ENCODE measurements around the gene ACKR3.

The ACKR3 gene

DNA sequence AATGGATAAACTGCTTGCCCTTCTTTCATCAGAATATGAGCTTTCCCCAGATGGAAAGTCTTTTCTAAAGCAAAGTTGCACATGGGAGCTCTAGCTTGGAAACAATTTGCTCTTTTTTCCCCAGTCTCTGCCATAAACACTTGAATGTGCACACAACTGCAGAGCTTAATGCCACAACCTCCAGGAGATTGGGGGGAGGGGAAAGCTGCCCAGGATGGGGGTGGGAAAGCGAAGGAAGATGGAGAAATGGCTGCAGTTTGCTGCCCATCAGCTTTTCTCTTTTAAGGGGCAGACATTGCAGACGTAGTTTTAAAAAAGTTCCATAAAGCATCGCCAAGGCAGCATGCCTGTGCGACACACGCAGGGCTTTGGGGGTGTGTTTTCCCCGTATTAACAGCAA, 1.5 kb downstream of the ACKR3 start:
- H3K9ac ChIP-seq (ENCODE audit: low read depth, low read length), result no peak overlapping the region
- no peaks in the 10 kb centered on the region for H3K36me3 ChIP-seq (ENCODE audit: insufficient read depth, low read length)
- no peaks in the 10 kb centered on the region for H3K9me3 ChIP-seq (ENCODE audit: insufficient read depth, low read depth, low read length)
- H3K27ac ChIP-seq (ENCODE audit: low read depth, low read length), result no peak overlapping the region
- 41% methylated on average over 6 of the region's 6 CpGs for WGBS
- peaks cover 34% of the 10 kb centered on the region for H3K27me3 ChIP-seq (ENCODE audit: insufficient read depth, low read length)
- H3K4me3 ChIP-seq (ENCODE audit: low read length), result peak overlapping the region; percentile 52; the same call in 1 of the 2 replicates
- H3K4me1 ChIP-seq (ENCODE audit: insufficient read depth, low read length), result peaks cover 46% of the 10 kb centered on the region

DNA sequence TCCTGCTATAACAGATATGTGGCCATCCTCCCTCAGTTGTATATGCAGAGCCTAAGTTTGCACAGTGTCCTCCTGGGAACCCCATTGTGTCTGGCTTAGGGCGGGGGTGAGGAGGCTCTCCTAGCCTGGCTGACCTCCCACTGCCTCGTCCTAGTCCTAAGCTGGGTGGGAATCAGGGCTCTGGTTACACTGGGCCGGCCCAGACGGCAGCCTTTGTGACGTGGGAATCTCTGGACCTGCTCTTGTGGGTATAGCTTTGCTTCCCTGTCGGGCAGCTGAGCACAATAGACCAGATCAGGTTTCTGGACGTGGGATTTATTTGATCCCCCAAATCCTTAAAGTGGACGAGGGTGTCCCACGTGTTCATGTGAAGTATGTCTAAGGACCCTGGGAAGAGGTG, 2.9 kb downstream of the ACKR3 start:
- Histone ChIP-seq H3K4me1 (ENCODE audit: insufficient read depth, low read length) (peaks cover 55% of the 10 kb centered on the region), H3K9me3 (ENCODE audit: insufficient read depth, low read depth, low read length) (no peaks in the 10 kb centered on the region), H3K4me3 (ENCODE audit: low read length) (no peak overlapping the region), H3K9ac (ENCODE audit: low read depth, low read length) (no peak overlapping the region), H3K27ac (ENCODE audit: low read depth, low read length) (no peak overlapping the region), H3K36me3 (ENCODE audit: insufficient read depth, low read length) (no peaks in the 10 kb centered on the region), H3K27me3 (ENCODE audit: insufficient read depth, low read length) (peaks cover 21% of the 10 kb centered on the region)
- 59% methylated on average over 9 of the region's 9 CpGs for WGBS

GRCh38 chr2:236573066-236573929, 3.7 kb downstream of the ACKR3 start:
- H3K4me3 ChIP-seq (ENCODE audit: low read length), result no peak overlapping the region
- H3K27ac ChIP-seq (ENCODE audit: low read depth, low read length), result no peak overlapping the region
- peaks cover 55% of the 10 kb centered on the region for H3K4me1 ChIP-seq (ENCODE audit: insufficient read depth, low read length)
- 88% methylated on average over 12 of the region's 12 CpGs for WGBS
- no peak overlapping the region for H3K9ac ChIP-seq (ENCODE audit: low read depth, low read length)
- H3K36me3 ChIP-seq (ENCODE audit: insufficient read depth, low read length), result no peaks in the 10 kb centered on the region
- peaks cover 12% of the 10 kb centered on the region for H3K27me3 ChIP-seq (ENCODE audit: insufficient read depth, low read length)
- no peaks in the 10 kb centered on the region for H3K9me3 ChIP-seq (ENCODE audit: insufficient read depth, low read depth, low read length)

DNA sequence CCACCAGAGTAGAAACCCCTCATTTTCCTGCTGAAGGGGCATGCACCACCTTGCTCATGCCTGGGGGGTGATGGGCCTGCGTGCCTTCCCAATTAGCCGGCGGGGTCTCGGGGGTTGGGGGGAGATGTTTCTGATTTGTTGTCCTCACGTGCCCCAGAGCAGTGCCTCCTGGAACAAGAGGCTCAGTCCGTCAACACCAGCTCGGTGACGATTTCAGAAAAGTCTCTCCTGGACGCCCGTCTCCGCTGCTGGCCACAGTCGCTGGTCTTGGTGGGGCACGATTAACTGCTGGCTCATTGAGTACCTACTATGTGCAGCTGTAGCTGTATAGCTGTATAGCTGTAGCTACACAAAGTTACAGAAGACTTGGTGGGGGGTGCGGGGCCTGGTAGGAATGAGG, 4.4 kb downstream of the ACKR3 start:
- 95% methylated on average over 14 of the region's 14 CpGs for WGBS
- peaks cover 52% of the 10 kb centered on the region for H3K4me1 ChIP-seq (ENCODE audit: insufficient read depth, low read length)

DNA sequence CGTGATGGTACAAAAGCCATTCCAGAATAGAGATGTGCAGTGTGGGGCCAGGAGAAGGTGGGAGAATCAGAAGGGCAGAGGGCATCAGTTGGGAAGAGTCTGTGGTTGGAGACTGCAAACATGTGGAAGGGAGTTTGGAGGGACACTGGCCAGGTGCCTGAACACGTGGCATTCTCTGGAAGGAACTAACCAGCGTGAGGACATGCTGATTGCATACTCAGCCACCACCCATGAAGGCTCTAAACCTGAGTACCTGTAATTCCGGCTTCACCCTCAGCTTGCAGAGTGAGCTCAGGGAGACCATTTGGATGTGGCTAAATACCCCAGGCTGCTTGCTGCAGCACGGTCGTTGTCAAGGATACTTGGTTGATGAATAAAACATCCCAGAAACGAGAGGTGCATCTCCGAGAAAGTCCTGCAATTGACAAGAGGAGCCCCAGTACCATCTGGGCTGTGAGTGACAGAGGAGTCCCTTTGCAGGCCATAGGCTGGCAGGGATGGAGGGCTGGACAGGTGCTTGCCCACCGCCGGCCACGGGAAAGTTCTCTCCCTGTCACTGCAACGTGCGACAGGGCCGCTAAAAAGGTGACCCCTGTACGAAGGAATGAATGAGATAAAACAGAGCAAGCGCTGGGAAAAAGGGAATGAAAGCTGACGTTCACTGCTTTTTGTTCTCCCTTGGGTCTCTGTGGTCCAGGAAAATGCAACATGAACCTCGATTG, 5.0 kb downstream of the ACKR3 start:
- H3K9me3 ChIP-seq (ENCODE audit: insufficient read depth, low read depth, low read length), result no peaks in the 10 kb centered on the region
- 91% methylated on average over 18 of the region's 18 CpGs for WGBS
- no peak overlapping the region for H3K4me3 ChIP-seq (ENCODE audit: low read length)
- H3K36me3 ChIP-seq (ENCODE audit: insufficient read depth, low read length), result no peaks in the 10 kb centered on the region
- no peak overlapping the region for H3K27ac ChIP-seq (ENCODE audit: low read depth, low read length)
- H3K4me1 ChIP-seq (ENCODE audit: insufficient read depth, low read length), result peaks cover 47% of the 10 kb centered on the region
- H3K27me3 ChIP-seq (ENCODE audit: insufficient read depth, low read length), result no peaks in the 10 kb centered on the region
- no peak overlapping the region for H3K9ac ChIP-seq (ENCODE audit: low read depth, low read length)

More for the DNA sequence above, 4.4 kb downstream of the ACKR3 start:
- H3K27me3 ChIP-seq (ENCODE audit: insufficient read depth, low read length), result peaks cover 5% of the 10 kb centered on the region
- H3K9me3 ChIP-seq (ENCODE audit: insufficient read depth, low read depth, low read length), result no peaks in the 10 kb centered on the region
- H3K4me3 ChIP-seq (ENCODE audit: low read length), result no peak overlapping the region
- no peaks in the 10 kb centered on the region for H3K36me3 ChIP-seq (ENCODE audit: insufficient read depth, low read length)
- H3K27ac ChIP-seq (ENCODE audit: low read depth, low read length), result no peak overlapping the region
- no peak overlapping the region for H3K9ac ChIP-seq (ENCODE audit: low read depth, low read length)

DNA sequence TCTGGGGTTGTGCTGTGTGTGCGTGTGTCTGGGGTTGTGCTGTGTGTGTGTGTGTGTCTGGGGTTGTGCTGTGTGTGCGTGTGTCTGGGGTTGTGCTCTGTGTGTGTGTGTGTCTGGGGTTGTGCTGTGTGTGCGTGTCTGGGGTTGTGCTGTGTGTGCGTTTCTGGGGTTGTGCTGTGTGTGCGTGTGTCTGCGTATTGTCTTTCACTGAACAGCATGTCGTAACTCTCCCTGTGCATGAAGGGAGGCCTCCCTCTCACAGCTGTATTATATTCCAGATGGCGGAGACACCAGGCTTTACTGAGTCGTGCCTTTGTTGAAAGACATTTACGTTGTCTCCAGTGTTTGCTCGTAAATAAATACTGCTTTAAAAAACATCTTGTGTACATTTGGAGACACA, 5.9 kb downstream of the ACKR3 start:
- Histone ChIP-seq H3K36me3 (ENCODE audit: insufficient read depth, low read length) (0 out of 2 replicates have a peak, but pooled peaks cover 2% of the 10 kb centered on the region), H3K27me3 (ENCODE audit: insufficient read depth, low read length) (no peaks in the 10 kb centered on the region), H3K9me3 (ENCODE audit: insufficient read depth, low read depth, low read length) (no peaks in the 10 kb centered on the region), H3K4me3 (ENCODE audit: low read length) (no peak overlapping the region), H3K9ac (ENCODE audit: low read depth, low read length) (no peak overlapping the region), H3K27ac (ENCODE audit: low read depth, low read length) (no peak overlapping the region), H3K4me1 (ENCODE audit: insufficient read depth, low read length) (peaks cover 39% of the 10 kb centered on the region)
- 94% methylated on average over 10 of the region's 11 CpGs for WGBS

GRCh38 chr2:236576087-236576486, 6.5 kb downstream of the ACKR3 start:
- H3K27ac ChIP-seq (ENCODE audit: low read depth, low read length), result no peak overlapping the region
- 0 out of 2 replicates have a peak, but pooled peaks cover 3% of the 10 kb centered on the region for H3K36me3 ChIP-seq (ENCODE audit: insufficient read depth, low read length)
- no peak overlapping the region for H3K9ac ChIP-seq (ENCODE audit: low read depth, low read length)
- no peak overlapping the region for H3K4me3 ChIP-seq (ENCODE audit: low read length)
- H3K4me1 ChIP-seq (ENCODE audit: insufficient read depth, low read length), result peaks cover 33% of the 10 kb centered on the region
- WGBS, result 69% methylated on average over 8 of the region's 8 CpGs
- H3K27me3 ChIP-seq (ENCODE audit: insufficient read depth, low read length), result no peaks in the 10 kb centered on the region
- H3K9me3 ChIP-seq (ENCODE audit: insufficient read depth, low read depth, low read length), result no peaks in the 10 kb centered on the region

GRCh38 chr2:236576953-236577352, 7.3 kb downstream of the ACKR3 start:
- WGBS, result 92% methylated on average over 11 of the region's 11 CpGs
- Histone ChIP-seq H3K4me1 (ENCODE audit: insufficient read depth, low read length) (peaks cover 25% of the 10 kb centered on the region), H3K27me3 (ENCODE audit: insufficient read depth, low read length) (no peaks in the 10 kb centered on the region), H3K9ac (ENCODE audit: low read depth, low read length) (no peak overlapping the region), H3K9me3 (ENCODE audit: insufficient read depth, low read depth, low read length) (no peaks in the 10 kb centered on the region), H3K27ac (ENCODE audit: low read depth, low read length) (no peak overlapping the region), H3K4me3 (ENCODE audit: low read length) (no peak overlapping the region), H3K36me3 (ENCODE audit: insufficient read depth, low read length) (peaks cover 7% of the 10 kb centered on the region; the same call in 1 of the 2 replicates)

DNA sequence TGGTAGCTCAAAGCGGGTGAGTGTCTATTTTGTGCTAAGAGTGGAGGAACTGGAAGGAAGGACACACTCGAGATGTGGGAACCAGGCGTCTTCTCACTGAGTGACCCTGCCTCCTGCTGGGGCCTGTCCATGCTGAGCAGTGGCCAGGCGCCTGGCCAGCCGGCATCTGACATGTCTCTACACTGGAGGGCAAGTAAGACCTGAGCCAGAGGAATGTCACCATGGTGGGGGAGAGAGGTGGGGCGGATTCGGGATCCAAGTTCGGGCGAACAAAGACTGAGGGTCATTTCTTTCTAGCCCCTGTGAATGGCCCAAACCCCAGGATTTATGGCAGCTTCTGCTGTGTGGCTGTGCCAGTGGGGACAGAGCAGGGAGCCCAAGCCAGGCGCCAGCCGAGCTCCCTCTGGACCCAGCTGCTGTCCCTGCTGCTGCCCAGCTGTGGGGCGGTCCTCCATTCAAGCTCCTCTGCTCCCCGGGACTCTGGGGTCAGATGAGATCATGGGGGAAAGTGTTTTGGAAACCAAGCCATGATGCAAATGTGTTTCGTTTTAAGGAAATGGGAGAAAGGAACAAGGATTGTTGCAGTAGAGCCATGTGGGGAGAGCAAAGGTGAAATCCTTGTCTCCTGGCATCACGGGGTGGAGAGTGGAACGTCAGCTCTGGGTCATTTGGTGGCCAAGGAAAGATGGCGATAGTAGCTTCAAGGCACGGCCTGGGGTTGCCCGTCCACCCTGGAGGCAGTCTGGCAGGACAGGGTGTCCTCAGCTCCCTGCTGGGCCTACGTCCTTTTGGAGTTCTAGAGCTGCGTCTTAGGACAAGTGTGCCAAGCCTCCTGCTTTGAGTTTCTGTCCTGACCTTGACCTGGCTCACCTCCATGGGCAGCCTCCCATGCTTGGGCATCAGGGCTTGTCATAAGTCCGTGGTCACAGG, 8.1 kb downstream of the ACKR3 start:
- H3K27me3 ChIP-seq (ENCODE audit: insufficient read depth, low read length), result no peaks in the 10 kb centered on the region
- no peaks in the 10 kb centered on the region for H3K9me3 ChIP-seq (ENCODE audit: insufficient read depth, low read depth, low read length)
- no peak overlapping the region for H3K4me3 ChIP-seq (ENCODE audit: low read length)
- no peak overlapping the region; the same call in 1 of the 2 replicates for H3K27ac ChIP-seq (ENCODE audit: low read depth, low read length)
- WGBS, result 92% methylated on average over 22 of the region's 22 CpGs
- H3K4me1 ChIP-seq (ENCODE audit: insufficient read depth, low read length), result peaks cover 17% of the 10 kb centered on the region; the same call in 1 of the 2 replicates
- H3K36me3 ChIP-seq (ENCODE audit: insufficient read depth, low read length), result peaks cover 7% of the 10 kb centered on the region; the same call in 1 of the 2 replicates
- no peak overlapping the region for H3K9ac ChIP-seq (ENCODE audit: low read depth, low read length)

GRCh38 chr2:236578411-236578846, 8.8 kb downstream of the ACKR3 start:
- peaks cover 14% of the 10 kb centered on the region; the same call in 1 of the 2 replicates for H3K4me1 ChIP-seq (ENCODE audit: insufficient read depth, low read length)
- no peaks in the 10 kb centered on the region for H3K27me3 ChIP-seq (ENCODE audit: insufficient read depth, low read length)
- H3K36me3 ChIP-seq (ENCODE audit: insufficient read depth, low read length), result peaks cover 7% of the 10 kb centered on the region; the same call in 1 of the 2 replicates
- 94% methylated on average over 15 of the region's 15 CpGs for WGBS
- no peak overlapping the region for H3K9ac ChIP-seq (ENCODE audit: low read depth, low read length)
- H3K9me3 ChIP-seq (ENCODE audit: insufficient read depth, low read depth, low read length), result no peaks in the 10 kb centered on the region
- H3K27ac ChIP-seq (ENCODE audit: low read depth, low read length), result no peak overlapping the region; the same call in 1 of the 2 replicates
- no peak overlapping the region for H3K4me3 ChIP-seq (ENCODE audit: low read length)

Measured in HUES64 (cell line).